ENCODE measurements around the gene TBC1D2.
A peak's percentile ranks its signal among the peaks of the same experiment; 100 is the strongest.

Gene TBC1D2

GRCh38 chr9:98242426-98242825, 13.0 kb downstream of the TBC1D2 start:
- DNase-seq (ENCODE audit: low read depth) = no peak
- H3K4me3 ChIP-seq (ENCODE audit: low read length) = no peak overlapping the region
- no peak for TF ChIP-seq CTCF (IDR thresholded peaks at IDR 0.05; ENCODE audit: insufficient read depth, low read depth, low read length, missing control alignments)

GRCh38 chr9:98241357-98242300, 13.8 kb downstream of the TBC1D2 start:
- TF ChIP-seq CTCF (IDR thresholded peaks at IDR 0.05; ENCODE audit: insufficient read depth, low read depth, low read length, missing control alignments) = no peak
- DNase-seq (ENCODE audit: low read depth) = no peak
- no peak overlapping the region for H3K4me3 ChIP-seq (ENCODE audit: low read length)

- no peak for DNase-seq (ENCODE audit: low read depth)
- H3K4me3 ChIP-seq (ENCODE audit: low read length) = no peak overlapping the region
- TF ChIP-seq CTCF (IDR thresholded peaks at IDR 0.05; ENCODE audit: insufficient read depth, low read depth, low read length, missing control alignments) = no peak
These were observed 15.0 kb downstream of the TBC1D2 start for GRCh38 chr9:98240475-98240874.

- DNase-seq (ENCODE audit: low read depth) = no peak
- H3K4me3 ChIP-seq (ENCODE audit: low read length) = no peak overlapping the region
- TF ChIP-seq CTCF (IDR thresholded peaks at IDR 0.05; ENCODE audit: insufficient read depth, low read depth, low read length, missing control alignments) = no peak
These were observed 18.5 kb downstream of the TBC1D2 start for GRCh38 chr9:98236901-98237487.

- TF ChIP-seq CTCF (IDR thresholded peaks at IDR 0.05; ENCODE audit: insufficient read depth, low read depth, low read length, missing control alignments) = no peak
- DNase-seq (ENCODE audit: low read depth) = no peak
These were observed 20.3 kb downstream of the TBC1D2 start for GRCh38 chr9:98235126-98235525.

GRCh38 chr9:98234245-98234825, 21.1 kb downstream of the TBC1D2 start:
- no peak for DNase-seq (ENCODE audit: low read depth)
- peak; percentile 26 for TF ChIP-seq CTCF (IDR thresholded peaks at IDR 0.05; ENCODE audit: insufficient read depth, low read depth, low read length, missing control alignments)
- H3K4me3 ChIP-seq (ENCODE audit: low read length) = no peak overlapping the region

More at GRCh38 chr9:98235126-98235525, 20.3 kb downstream of the TBC1D2 start:
- H3K4me3 ChIP-seq (ENCODE audit: low read length) = no peak overlapping the region

Measured in epithelial cell of esophagus (primary cell).